Activated T-helper 1 cell treated with anti-CD3 and anti-CD28 coated beads, Interleukin-2, amount 50 U/mL, for 16 hours (primary cell): ENCODE measurements around the gene MAPRE3.
"Not testable (repeated sequence)": the region's sequence is repeated elsewhere in the genome, so short reads cannot be mapped to it uniquely, and the experiment has no call there.

ENCODE experiments used
- DNase-seq, 2 donors: peaks; one replicate each; pipeline ENCODE4 v3.0.0-alpha.2; 2020; ENCODE audit warnings: low read depth in 1 of 2, low spot score in 1 of 2

The MAPRE3 gene

DNA sequence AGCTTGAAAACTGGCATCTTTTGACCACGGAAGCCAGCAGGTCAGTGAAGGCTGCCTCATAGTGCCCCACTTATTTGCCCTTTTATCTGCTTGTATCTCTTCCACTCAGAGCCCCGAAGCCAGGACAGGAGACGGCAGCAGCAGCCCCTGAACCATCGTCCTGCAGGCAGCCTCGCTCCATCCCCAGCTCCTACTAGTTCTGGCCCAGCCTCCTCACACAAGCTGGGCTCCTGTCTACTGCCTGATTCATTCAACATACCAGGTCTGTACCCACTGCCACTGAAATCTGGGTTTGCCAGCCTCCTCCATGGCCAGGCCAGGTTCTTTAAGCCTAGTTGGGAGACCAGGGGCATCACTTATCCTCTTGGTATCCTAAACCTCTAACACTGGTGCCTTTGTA is 96.9 kb downstream of the MAPRE3 start:
- no peak for DNase-seq

DNA sequence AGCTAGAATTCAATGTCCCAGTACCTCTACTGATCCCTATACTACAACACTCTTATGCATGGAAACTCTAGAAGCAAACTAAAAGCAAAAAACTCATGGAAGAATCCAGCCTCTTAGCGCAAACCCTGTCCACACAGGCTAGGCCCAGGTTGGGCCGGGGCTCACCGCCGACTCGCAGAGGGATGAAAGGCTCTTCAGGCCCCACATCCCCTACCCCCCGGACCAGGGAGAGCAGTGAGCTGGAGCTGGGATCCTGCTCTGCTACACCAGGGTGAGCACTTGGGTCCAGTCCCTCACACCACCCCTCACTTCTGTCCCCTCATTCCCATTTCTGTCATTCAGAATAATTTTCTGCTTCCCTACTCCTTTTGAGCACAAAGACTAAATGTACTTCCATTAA is 99.0 kb downstream of the MAPRE3 start:
- DNase-seq: no peak

GRCh38 chr2:27069961-27070618 is 99.7 kb downstream of the MAPRE3 start:
- DNase-seq: no peak

GRCh38 chr2:27070653-27071276 is 100.3 kb downstream of the MAPRE3 start:
- no peak for DNase-seq

DNA sequence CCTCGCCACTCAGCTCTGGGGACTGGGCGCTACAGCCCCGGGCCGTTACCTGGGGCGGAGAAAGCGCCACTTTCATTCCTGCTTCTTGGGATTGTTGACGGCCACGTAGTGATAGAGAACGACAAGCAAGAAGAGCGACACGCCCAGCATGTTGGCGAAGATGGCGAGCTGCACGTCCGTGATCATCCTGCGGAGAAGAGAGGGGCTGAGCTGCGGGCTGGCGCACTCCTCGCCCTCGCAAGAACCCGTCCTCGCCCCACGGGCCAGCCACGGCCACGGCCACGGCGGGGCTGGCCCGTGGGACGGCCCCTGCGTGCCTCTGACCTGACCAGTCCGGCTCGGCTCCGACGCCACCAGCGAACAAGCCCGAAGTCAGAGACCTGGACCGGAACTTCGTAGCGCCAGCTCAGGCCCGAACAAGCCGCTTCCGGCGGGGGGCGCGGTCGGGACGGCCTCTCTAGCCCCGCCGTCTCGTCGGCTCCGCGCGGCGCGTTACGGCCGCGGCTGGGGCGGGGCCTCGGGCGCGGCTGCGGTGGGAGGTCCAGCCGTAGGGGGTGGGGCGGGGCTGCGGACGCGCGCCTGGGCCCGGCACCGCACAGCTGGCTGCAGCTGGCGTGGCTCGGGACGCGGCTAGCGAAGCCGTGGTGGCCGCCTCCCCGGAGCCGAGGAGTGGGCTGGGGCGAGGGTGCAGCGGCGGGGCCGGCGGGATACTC is 101.0 kb downstream of the MAPRE3 start, which contains the start of gene OST4:
Gene OST4 (minus strand): TSS at position 378 of the 713 bp plus-strand sequence.
- peak; percentile 75 to 88 for DNase-seq

- no peak for DNase-seq
These were observed 101.8 kb downstream of the MAPRE3 start for GRCh38 chr2:27071990-27072830.

- no peak for DNase-seq
These were observed 102.5 kb downstream of the MAPRE3 start for GRCh38 chr2:27072920-27073319.

- DNase-seq: no peak
These were observed 103.3 kb downstream of the MAPRE3 start for GRCh38 chr2:27073782-27074181.

- DNase-seq: peak in 1 of 2 donors; percentile 34
These were observed 104.5 kb downstream of the MAPRE3 start for GRCh38 chr2:27074738-27075565.

DNA sequence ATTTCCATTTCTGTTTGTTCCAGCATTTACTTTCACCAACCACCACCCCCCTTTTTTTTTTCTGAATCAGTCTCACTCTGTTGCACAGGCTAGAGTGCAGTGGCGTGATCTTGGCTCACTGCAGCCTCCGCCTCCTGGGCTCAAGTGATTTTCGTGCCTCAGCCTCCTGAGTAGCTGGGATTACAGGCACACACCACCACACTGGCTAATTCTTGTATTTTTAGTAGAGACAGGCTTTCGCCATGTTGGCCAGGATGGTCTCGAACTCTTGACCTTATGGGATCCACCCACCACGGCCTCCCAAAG is 105.1 kb downstream of the MAPRE3 start:
- not testable (repeated sequence) for DNase-seq

DNA sequence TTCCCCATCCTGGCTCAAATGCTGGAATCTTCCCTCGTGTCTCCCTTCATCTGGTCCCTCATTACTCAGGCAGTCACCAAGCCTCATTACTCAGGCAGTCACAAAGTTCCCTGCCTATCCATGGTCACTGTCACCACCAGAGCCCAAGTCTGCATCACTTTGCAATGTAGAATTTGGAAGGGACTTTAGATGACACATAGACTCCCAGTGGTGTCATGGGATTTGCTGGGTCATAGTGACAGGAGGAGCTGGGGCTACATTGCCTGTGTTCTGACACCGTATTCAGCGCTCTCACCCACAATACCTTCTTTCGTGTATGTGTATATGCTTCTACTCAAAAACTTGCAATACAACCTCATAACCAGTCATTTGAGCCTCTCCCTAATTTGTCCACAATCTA is 105.9 kb downstream of the MAPRE3 start:
- no peak for DNase-seq
